ENCODE results near the gene LCN2. TPM values are rescaled to one million over a fixed set of nuclear protein-coding genes. Genes with fewer than 3 reads are reported as not detected.
A peak's percentile ranks its signal among the peaks of the same experiment; 100 is the strongest.

LCN2 gene
- total RNA-seq, 2 experiments from 2014 or later: not detected

DNA sequence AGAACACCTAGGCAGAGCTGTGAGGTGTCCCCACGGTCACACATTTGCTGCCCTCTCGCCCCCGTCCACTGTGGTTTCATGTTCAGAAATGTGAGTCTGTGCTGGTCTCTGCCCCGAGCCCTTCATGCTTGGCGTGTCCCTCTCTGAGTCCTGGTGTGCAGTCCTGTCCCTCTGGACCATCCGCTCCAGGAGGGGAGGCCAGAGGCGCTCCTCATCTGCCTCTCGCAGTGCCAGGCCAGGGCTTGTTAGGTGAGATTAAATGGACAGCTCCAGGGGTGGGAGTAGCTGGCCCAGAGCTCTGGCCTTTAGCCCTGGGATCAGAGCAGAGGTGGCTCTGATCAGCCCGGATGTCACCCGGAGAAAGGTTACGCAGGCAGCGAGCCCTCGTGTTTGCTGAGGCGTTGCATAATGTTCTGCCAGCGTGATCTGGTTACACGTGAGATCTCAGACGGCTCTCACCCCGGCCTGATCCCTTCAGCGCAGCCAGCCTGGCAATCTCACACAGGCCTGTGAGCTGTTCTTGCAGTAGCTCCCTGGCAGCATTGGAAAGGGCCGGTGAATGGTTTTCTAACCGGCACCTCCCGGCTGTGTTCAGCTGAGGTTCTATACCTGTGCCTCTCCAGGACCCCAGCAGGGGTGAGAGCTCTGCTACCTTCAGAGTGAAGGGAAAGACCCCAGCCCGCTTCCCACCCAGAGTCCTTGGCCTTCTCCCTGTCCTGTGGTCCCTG lies 46.2 kb upstream of the LCN2 start:
- Histone ChIP-seq H3K4me1 (ENCODE audit: insufficient read depth, low read length) (peaks cover 61% of the 10 kb centered on the region), H3K27ac (ENCODE audit: low read depth in 1 of 2, low read length in 2 of 2) (peak overlapping the region in 1 of 2 donors; percentile 23), H3K9me3 (ENCODE audit: control insufficient read depth in 1 of 2, insufficient read depth in 1 of 2, low read length in 2 of 2) (no peaks in the 10 kb centered on the region), H3K27me3 (ENCODE audit: control insufficient read depth in 1 of 2, insufficient read depth in 2 of 2, low read length in 2 of 2) (no peaks in the 10 kb centered on the region), H3K4me3 (ENCODE audit: low read length) (no peak overlapping the region), H3K36me3 (ENCODE audit: insufficient read depth, low read length) (peaks cover 81% of the 10 kb centered on the region)
- Mint-ChIP-seq H3K36me3 (ENCODE audit: low read depth) (peaks cover 72% of the 10 kb centered on the region), H3K4me1 (ENCODE audit: low read depth) (peaks cover 49% of the 10 kb centered on the region), H3K27me3 (no peaks in the 10 kb centered on the region), H3K4me3 (no peak overlapping the region), H3K9me3 (no peaks in the 10 kb centered on the region), H3K27ac (peak overlapping the region; percentile 74)
- CTCF ChIA-PET: no interaction called here
- ATAC-seq (ENCODE audit: poor library complexity) (peak; percentile 31), DNase-seq (peak in 1 of 14 experiments; percentile 37)
- POLR2A ChIA-PET: interaction anchor here (1.0 to 1.7 kb wide), 3 partner anchors 10 to 166 kb away, joined by 3 to 9 read pairs (median 3); partner anchors contain the start of genes NAIF1 and SLC25A25
- no peak for TF ChIP-seq CTCF (IDR thresholded peaks at IDR 0.05)
- intact Hi-C loops (cut with DNase I, micrococcal nuclease): loop anchor here in 1 of 2 experiments (5.0 to 10.0 kb wide), 2 partner anchors 48 to 151 kb away; no protein-coding TSS in a partner anchor

GRCh38 chr9:128103589-128103962 lies 45.7 kb upstream of the LCN2 start:
- H3K27me3 ChIP-seq (ENCODE audit: control insufficient read depth in 1 of 2, insufficient read depth in 2 of 2, low read length in 2 of 2): no peaks in the 10 kb centered on the region
- peaks cover 72% of the 10 kb centered on the region for H3K36me3 Mint-ChIP-seq (ENCODE audit: low read depth)
- POLR2A ChIA-PET: interaction anchor here (1.0 to 1.7 kb wide), 4 partner anchors 10 to 167 kb away, joined by 3 to 9 read pairs (median 3); partner anchors contain the start of genes NAIF1 and SLC25A25

More at GRCh38 chr9:128103589-128103962, 45.7 kb upstream of the LCN2 start:
- H3K4me1 Mint-ChIP-seq (ENCODE audit: low read depth): peaks cover 44% of the 10 kb centered on the region
- no peak overlapping the region for H3K4me3 Mint-ChIP-seq
- ATAC-seq (ENCODE audit: poor library complexity) (peak; percentile 78), DNase-seq (peak in 12 of 14 experiments; percentile 21 to 69 (median 44))
- peaks cover 87% of the 10 kb centered on the region for H3K36me3 ChIP-seq (ENCODE audit: insufficient read depth, low read length)
- no peaks in the 10 kb centered on the region for H3K9me3 Mint-ChIP-seq
- H3K4me1 ChIP-seq (ENCODE audit: insufficient read depth, low read length): peaks cover 56% of the 10 kb centered on the region
- CTCF ChIA-PET: interaction anchor here (3.6 kb wide), 1 partner anchor 14 kb away, joined by 17 read pairs; no protein-coding TSS in a partner anchor
- intact Hi-C loops (cut with DNase I, micrococcal nuclease): loop anchor here in 1 of 2 experiments (5.0 to 10.0 kb wide), 2 partner anchors 49 to 151 kb away; no protein-coding TSS in a partner anchor
- H3K27ac Mint-ChIP-seq: peak overlapping the region; percentile 74
- no peaks in the 10 kb centered on the region for H3K27me3 Mint-ChIP-seq
- no peak overlapping the region for H3K4me3 ChIP-seq (ENCODE audit: low read length)
- TF ChIP-seq CTCF (IDR thresholded peaks at IDR 0.05): peak; percentile 56
- H3K9me3 ChIP-seq (ENCODE audit: control insufficient read depth in 1 of 2, insufficient read depth in 1 of 2, low read length in 2 of 2): no peaks in the 10 kb centered on the region
- H3K27ac ChIP-seq (ENCODE audit: low read depth in 1 of 2, low read length in 2 of 2): peak overlapping the region in 1 of 2 donors; percentile 23
